Central memory CD8-positive, alpha-beta T cell (primary cell): ENCODE data around the gene ARHGDIG.

Source experiments
- ATAC-seq: fragments of 150-1000 bp; cut with Tn5 transposase; replicated peaks from 2 replicates; pipeline ENCODE4 v1.10.0; 2022; ENCODE audit warnings: mild to moderate bottlenecking, moderate FRiP score, moderate number of reproducible peaks; ENCODE audit not compliant: poor library complexity, severe bottlenecking; ENCODE audit errors: extremely low read depth
- DNase-seq, 2 donors: peaks; one replicate each; pipeline ENCODE4 v3.0.0; 2021; ENCODE audit warnings: low spot score in 2 of 2
- H3K27ac Mint-ChIP-seq: one replicate; pipeline ENCODE4 v1.8.0; 2022; ENCODE audit warnings: low read depth, mild to moderate bottlenecking, moderate library complexity, mixed read lengths
- H3K27me3 Mint-ChIP-seq: one replicate; pipeline ENCODE4 v1.8.0; 2022; ENCODE audit warnings: mixed read lengths
- H3K36me3 Mint-ChIP-seq: one replicate; pipeline ENCODE4 v1.8.0; 2022; ENCODE audit warnings: mild to moderate bottlenecking, moderate library complexity, mixed read lengths; ENCODE audit not compliant: insufficient read depth
- H3K4me1 Mint-ChIP-seq: one replicate; pipeline ENCODE4 v1.8.0; 2022; ENCODE audit warnings: mixed read lengths
- H3K4me3 Mint-ChIP-seq: one replicate; pipeline ENCODE4 v1.8.0; 2022; ENCODE audit warnings: mild to moderate bottlenecking, moderate library complexity, mixed read lengths
- H3K9me3 Mint-ChIP-seq: one replicate; pipeline ENCODE4 v1.8.0; 2022; ENCODE audit warnings: mixed read lengths

Gene ARHGDIG

GRCh38 chr16:287298-287811 is 7.0 kb downstream of the ARHGDIG start:
- DNase-seq (no peak), ATAC-seq (no peak)
- H3K4me3 Mint-ChIP-seq, result no peak overlapping the region
- H3K36me3 Mint-ChIP-seq, result peaks cover 19% of the 10 kb centered on the region
- H3K27me3 Mint-ChIP-seq, result no peaks in the 10 kb centered on the region
- H3K27ac Mint-ChIP-seq, result no peak overlapping the region
- no peaks in the 10 kb centered on the region for H3K9me3 Mint-ChIP-seq
- H3K4me1 Mint-ChIP-seq, result no peaks in the 10 kb centered on the region

GRCh38 chr16:287981-288920 is 7.9 kb downstream of the ARHGDIG start:
- Mint-ChIP-seq H3K4me1 (no peaks in the 10 kb centered on the region), H3K4me3 (no peak overlapping the region), H3K27me3 (no peaks in the 10 kb centered on the region), H3K9me3 (no peaks in the 10 kb centered on the region), H3K27ac (no peak overlapping the region), H3K36me3 (peaks cover 23% of the 10 kb centered on the region)
- ATAC-seq, result no peak
- no peak for DNase-seq

DNA sequence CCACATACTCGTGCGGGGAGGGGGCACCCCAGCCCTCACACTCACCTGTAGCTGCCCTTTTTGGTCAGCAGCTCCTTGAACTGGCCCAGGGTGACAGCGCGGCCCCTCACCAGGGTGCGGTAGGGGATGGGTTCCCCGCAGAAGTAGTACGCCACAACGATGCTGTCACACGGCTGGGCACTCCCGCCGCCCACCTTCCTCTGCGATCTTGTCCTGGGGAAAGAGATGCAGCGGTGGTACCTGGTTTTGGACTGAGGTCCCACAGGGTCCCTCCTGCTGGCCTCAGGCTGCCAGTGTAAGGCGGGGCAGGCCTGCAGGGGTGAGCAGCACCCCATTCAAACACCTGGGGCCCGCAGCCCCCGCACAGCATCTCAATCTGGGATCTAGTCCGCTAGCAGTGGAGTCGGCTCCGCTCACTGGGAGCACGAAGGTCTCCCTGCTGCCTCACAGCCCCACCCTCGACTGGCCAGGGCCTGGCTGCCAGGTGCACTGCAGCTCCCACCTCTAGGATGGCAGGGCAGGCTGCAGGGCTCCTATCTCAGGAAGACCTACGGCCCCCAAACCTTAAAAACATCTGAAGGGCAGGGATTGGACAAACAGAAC is 9.1 kb downstream of the ARHGDIG start:
- H3K4me1 Mint-ChIP-seq, result no peaks in the 10 kb centered on the region
- H3K9me3 Mint-ChIP-seq, result no peaks in the 10 kb centered on the region
- ATAC-seq, result no peak
- no peak for DNase-seq
- no peak overlapping the region for H3K4me3 Mint-ChIP-seq
- H3K36me3 Mint-ChIP-seq, result peaks cover 26% of the 10 kb centered on the region
- H3K27ac Mint-ChIP-seq, result no peak overlapping the region
- no peaks in the 10 kb centered on the region for H3K27me3 Mint-ChIP-seq

GRCh38 chr16:290015-290680 is 9.8 kb downstream of the ARHGDIG start:
- no peaks in the 10 kb centered on the region for H3K4me1 Mint-ChIP-seq
- no peak overlapping the region for H3K27ac Mint-ChIP-seq
- H3K9me3 Mint-ChIP-seq, result no peaks in the 10 kb centered on the region
- no peak overlapping the region for H3K4me3 Mint-ChIP-seq
- DNase-seq (no peak), ATAC-seq (no peak)
- H3K27me3 Mint-ChIP-seq, result no peaks in the 10 kb centered on the region
- peaks cover 27% of the 10 kb centered on the region for H3K36me3 Mint-ChIP-seq

DNA sequence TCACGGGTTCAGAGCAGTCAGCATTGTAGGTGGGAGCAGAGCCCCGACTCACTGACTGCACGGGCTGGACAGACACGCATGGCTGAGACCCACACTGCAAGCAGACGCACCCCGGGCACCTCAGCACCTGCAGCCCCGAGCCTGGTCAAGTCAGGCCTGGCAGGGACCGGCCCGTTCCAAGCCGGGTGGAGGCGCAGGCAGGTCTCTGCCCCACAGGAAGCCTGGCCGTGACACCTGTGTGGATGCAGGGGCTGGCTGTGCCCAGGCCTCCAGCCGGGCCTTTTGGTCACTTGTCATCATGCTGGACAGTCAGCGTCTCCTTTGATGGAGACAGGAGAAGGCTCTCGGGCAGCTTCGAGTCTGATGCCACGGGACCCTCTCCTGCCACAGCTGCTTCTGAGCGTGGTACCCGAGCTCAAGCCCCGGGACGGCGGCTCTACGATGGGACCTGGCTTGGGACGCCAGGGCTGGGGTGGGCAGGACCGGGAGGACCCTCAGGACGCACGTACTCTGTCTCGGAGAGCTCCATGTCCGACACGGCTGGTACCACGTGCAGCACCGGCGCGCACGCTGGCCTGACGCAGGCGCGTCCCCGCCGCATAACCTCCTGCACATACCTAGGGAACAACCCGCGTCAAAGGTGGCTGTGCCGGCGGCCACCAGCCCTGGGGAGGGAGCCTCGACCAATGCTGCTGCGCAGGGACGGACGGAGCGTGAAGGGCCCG is 10.5 kb downstream of the ARHGDIG start:
- no peak overlapping the region for H3K27ac Mint-ChIP-seq
- H3K27me3 Mint-ChIP-seq, result no peaks in the 10 kb centered on the region
- DNase-seq (no peak), ATAC-seq (no peak)
- no peaks in the 10 kb centered on the region for H3K9me3 Mint-ChIP-seq
- peaks cover 27% of the 10 kb centered on the region for H3K36me3 Mint-ChIP-seq
- H3K4me1 Mint-ChIP-seq, result no peaks in the 10 kb centered on the region
- H3K4me3 Mint-ChIP-seq, result no peak overlapping the region

GRCh38 chr16:291539-291938 is 11.1 kb downstream of the ARHGDIG start:
- peaks cover 27% of the 10 kb centered on the region for H3K36me3 Mint-ChIP-seq
- ATAC-seq, result no peak
- H3K9me3 Mint-ChIP-seq, result no peaks in the 10 kb centered on the region
- no peaks in the 10 kb centered on the region for H3K27me3 Mint-ChIP-seq
- no peak for DNase-seq
- H3K4me1 Mint-ChIP-seq, result no peaks in the 10 kb centered on the region
- no peak overlapping the region for H3K4me3 Mint-ChIP-seq
- H3K27ac Mint-ChIP-seq, result no peak overlapping the region

DNA sequence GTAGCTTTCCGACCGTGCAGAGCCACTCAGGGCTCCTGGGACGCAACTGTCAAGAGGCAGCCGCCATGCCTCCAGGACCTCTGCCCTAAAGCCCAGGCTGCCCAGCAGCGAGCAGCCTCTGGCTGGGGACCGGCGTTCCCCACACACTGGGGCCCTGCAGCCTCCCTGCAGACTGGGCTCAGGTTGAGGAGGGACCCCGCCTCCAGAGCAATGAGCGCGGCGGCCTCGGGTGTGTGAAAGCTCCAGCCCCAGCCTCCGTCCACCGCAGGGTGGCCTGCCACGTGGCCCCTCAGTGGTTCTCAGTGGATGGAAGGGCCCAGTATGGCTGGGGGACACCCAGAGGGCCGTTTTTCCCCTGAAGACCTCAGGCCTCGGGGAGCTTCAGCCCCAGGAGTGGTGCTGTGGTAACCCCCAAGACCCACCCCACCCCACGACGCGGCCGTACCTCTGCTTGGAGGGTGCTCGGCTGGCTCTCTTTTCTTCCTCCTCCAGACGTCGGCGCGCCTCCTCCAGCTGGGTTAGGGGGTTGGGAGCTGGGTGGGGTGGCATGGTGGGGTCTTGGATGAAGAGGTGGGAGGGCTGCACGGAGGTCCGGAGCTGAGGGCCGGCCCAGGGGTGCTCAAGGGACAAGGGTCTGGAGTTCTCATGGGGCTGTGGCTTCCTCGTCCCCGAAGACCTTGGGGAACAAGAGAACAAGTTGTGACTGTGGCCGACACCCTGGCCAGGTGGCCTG is 12.8 kb downstream of the ARHGDIG start:
- Mint-ChIP-seq H3K4me3 (no peak overlapping the region), H3K27me3 (no peaks in the 10 kb centered on the region), H3K9me3 (no peaks in the 10 kb centered on the region), H3K27ac (no peak overlapping the region), H3K4me1 (no peaks in the 10 kb centered on the region), H3K36me3 (peaks cover 27% of the 10 kb centered on the region)
- ATAC-seq (no peak), DNase-seq (no peak)

GRCh38 chr16:296276-296675 is 15.9 kb downstream of the ARHGDIG start:
- no peak for ATAC-seq
- H3K9me3 Mint-ChIP-seq, result no peaks in the 10 kb centered on the region
- DNase-seq, result no peak
- no peak overlapping the region for H3K27ac Mint-ChIP-seq
- no peaks in the 10 kb centered on the region for H3K27me3 Mint-ChIP-seq
- no peak overlapping the region for H3K4me3 Mint-ChIP-seq
- peaks cover 27% of the 10 kb centered on the region for H3K36me3 Mint-ChIP-seq
- no peaks in the 10 kb centered on the region for H3K4me1 Mint-ChIP-seq

GRCh38 chr16:296806-297510 is 16.6 kb downstream of the ARHGDIG start:
- no peak for ATAC-seq
- H3K9me3 Mint-ChIP-seq, result no peaks in the 10 kb centered on the region
- H3K36me3 Mint-ChIP-seq, result peaks cover 25% of the 10 kb centered on the region

DNA sequence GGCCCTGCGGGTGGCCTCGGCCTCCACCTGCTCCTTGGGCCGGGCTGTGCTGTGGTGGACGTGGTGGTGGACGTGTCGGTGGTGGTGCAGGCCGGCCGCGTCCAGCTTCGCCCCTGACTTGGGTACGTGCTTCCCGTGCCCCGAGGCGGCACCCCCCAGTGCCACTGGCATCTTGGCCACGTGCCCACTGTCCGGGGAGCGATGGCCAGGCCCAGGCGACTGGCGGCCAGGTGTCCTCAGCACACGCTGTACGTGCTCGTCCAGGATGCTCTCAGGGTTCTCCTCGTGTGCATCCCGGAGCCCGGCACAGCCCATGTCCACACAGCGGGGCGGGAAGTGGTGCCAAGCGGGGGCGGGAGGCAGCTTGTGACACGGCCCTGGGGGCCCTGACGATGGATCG is 17.4 kb downstream of the ARHGDIG start:
- Mint-ChIP-seq H3K27ac (no peak overlapping the region), H3K9me3 (no peaks in the 10 kb centered on the region), H3K27me3 (no peaks in the 10 kb centered on the region), H3K4me3 (no peak overlapping the region), H3K36me3 (peaks cover 28% of the 10 kb centered on the region), H3K4me1 (no peaks in the 10 kb centered on the region)
- ATAC-seq (no peak), DNase-seq (no peak)

More at GRCh38 chr16:296806-297510, 16.6 kb downstream of the ARHGDIG start:
- no peaks in the 10 kb centered on the region for H3K4me1 Mint-ChIP-seq
- H3K27ac Mint-ChIP-seq, result no peak overlapping the region
- H3K27me3 Mint-ChIP-seq, result no peaks in the 10 kb centered on the region
- DNase-seq, result no peak
- no peak overlapping the region for H3K4me3 Mint-ChIP-seq

- Mint-ChIP-seq H3K4me3 (no peak overlapping the region), H3K9me3 (no peaks in the 10 kb centered on the region), H3K36me3 (peaks cover 35% of the 10 kb centered on the region), H3K4me1 (no peaks in the 10 kb centered on the region), H3K27me3 (no peaks in the 10 kb centered on the region), H3K27ac (no peak overlapping the region)
- no peak for ATAC-seq
- no peak for DNase-seq
Observed at GRCh38 chr16:301235-301634, 20.8 kb downstream of the ARHGDIG start.
